Stimulated activated CD8-positive, alpha-beta memory T cell treated with anti-CD3 and anti-CD28 coated beads, Interleukin-4, amount 100 ng/mL, for 4 hours (primary cell): ENCODE data around the gene TM6SF1.
"Not testable (repeated sequence)": the region's sequence is repeated elsewhere in the genome, so short reads cannot be mapped to it uniquely, and the experiment has no call there.

Experiments
- DNase-seq, 2 donors: peaks; one replicate each; pipeline ENCODE4 v3.0.0-alpha.2; 2020; ENCODE audit warnings: low read depth in 2 of 2, low spot score in 1 of 2

The TM6SF1 gene

DNA sequence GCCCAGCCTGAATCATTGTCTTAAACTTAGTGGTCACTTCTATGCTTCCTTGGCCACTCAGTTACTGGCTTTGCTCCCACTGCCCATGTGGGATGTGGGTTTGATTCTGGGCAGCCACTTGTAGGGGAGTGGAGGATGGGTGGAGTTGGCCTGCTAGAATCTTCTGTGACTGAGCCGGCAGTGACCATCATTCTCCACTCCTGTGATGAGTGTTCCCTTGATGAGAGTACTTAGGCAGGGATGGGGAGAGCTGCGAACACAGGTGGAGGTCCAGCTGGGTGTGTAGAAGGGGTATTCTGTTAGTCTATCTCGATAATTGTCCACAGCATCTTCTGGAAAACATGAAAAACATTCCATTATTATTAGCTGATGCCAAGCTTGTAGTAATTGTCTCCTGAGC lies 8.0 kb downstream of the TM6SF1 start:
- no peak for DNase-seq

DNA sequence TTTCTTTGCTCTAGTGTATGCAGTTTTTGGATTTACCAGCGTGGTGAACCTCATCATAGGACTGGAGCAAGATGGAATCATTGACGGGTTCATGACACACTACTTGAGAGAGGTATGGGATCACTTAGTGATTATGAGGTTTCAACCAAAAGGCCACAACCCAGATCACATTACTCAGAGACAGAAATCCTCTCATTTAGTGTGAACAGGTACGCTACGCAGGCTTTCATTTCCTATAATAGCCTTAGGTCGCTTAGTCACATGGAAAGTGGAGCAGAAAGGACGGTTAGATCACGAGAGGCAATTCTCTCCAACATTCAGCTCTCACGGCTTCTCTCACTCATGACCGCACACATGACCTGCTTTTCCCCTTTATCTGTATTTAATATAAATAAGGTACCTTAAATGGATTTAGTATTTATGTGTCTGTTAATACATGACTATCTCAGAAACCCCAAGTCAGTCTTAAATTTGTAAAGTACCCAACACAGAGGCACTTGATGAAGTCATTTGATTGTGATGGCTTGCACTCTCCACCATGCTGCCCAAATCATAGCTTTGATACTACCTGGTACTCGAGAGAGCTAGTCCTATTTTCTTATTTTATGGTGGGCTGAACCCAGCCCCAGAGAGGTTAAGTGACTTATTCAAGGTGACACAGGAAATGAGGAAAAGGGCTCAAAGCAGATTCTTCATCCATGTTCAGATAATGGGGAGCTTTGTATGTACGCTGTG lies 8.6 kb downstream of the TM6SF1 start:
- DNase-seq = no peak

DNA sequence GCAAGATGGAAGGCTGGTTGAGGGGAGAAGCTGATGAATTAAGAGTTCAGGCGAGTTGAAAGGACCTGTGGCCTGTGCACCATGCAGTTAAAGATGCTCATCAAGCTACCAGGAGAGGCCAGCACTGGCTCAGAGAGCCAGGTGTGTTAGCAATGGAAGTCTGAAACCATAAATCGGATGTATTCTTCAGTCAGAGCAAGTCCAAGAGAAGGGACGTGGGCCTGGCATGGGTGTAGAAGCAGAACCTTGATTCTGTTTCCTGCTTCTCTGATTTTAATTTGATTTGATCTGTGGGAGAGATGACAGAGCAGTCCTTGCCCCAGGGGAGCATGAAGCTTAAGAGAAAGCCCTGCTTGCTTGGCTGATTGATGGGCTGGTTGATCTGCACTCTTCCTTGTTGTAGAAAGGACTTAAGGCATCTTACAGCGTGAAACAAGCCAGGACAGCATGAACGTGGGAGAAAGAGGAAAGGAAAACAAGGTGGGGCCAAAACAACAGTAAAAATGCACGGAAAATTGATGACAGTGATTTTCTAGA lies 10.9 kb downstream of the TM6SF1 start:
- DNase-seq = no peak

DNA sequence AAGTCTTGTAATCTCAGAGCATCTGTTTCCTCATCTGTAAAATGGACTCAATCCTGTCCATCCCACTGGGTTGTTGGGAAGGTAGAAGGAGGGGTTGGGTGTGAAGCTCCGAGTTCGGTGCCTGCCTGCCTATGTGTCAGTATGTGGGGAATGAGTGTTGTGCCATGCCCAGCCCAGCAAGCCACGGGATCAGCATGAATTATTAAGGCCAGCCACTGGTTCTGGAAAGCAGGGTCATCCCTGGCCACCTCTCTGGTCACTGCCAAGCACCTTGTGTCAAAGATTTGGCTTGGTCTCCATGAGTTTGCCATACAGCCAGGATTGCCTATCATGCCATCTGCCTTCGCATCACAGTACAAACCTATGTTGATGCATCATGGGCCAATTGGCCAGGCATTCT lies 11.5 kb downstream of the TM6SF1 start:
- DNase-seq = no peak

DNA sequence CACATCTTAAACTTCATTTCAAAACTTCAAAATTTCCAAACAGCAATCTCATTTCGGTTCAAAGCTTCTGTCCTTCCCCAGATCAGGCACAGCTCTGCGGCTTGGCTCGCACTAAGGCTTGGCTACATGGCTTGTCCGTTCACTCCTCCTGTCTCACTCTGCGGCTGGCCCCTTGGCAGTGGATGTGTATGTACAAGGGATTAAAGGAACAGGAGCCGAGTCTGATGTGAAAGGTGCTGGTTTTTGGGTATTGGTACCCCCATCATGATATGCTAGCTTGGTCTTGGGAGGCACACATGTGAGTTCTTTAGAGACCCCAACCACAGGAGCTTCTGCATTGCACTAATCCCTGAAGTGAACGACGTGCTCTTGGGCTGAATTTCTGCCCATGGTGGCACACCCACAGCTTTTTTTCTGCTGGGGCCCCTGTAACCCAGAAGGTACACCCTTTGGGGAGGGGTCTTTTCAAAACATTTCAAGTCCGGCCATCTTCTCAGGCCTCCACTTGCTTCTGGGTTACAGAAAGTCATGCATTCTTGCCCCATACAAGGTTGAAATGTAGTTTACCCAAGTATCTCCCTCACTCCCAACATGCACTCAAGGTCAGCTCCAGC lies 12.6 kb downstream of the TM6SF1 start:
- DNase-seq = no peak

DNA sequence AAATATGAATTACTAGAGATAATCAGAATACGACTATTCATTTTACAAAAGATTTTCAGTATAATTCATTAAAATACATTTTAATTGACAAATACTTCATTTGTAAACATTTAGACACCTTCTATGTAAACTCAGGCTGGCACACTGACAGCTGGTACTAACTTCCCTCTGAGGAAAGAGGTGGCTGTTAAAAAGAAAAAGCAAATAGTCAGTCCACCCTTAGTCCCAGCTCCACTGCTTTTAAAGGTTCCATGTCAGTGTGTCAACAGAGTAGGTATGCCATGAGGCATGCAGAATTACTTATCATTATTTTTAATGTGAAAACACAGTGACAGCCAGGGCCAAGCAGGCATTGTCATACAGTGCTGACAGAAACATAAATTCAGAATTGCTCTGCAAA lies 16.1 kb downstream of the TM6SF1 start:
- DNase-seq = no peak

DNA sequence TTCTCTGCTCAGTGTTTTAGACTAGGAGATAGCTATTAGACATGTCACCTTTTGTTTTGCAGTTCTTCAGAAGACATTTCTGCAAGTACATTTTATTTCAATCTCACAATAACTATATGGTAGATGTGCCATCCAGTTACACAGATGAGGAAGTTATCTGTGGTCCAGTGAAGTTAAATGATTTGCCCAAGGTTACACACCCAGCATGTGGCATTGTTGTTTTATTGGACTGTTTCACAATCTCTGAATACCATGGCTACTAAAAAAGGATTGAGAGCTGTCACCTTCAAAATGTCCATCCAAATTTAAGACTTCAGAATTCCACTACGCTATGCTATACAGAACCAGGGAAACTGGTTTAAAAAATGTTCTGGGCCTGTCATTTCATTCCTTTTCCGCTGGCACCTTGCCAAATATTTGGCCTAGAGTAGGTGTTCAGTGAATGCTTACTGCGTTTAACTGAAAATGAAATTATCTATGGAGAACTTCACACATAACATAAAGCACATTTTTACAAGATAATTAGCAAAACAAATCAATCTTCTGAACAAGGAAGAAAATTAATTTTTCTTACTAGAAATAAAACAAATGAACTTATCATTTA lies 20.2 kb downstream of the TM6SF1 start:
- DNase-seq = no peak

DNA sequence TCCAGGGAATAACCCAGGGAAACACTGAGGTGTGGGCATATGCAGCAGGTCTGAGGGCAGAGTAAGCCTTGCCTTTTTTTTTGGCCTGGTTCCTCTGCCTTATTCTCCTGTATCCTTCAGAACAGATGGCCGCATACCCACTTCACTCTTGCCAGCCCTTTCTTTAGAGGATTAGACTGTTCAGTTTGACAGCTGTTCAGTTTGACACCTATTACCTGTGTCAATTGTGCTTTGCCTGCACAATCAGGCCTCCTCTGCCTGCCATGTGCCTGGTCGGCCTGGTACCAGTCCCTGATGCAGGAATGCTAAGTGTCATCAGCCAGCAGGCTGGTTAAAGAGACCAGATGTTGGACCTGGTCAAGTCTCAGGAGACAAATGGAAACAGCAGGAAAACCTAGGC lies 22.3 kb downstream of the TM6SF1 start:
- DNase-seq = no peak

DNA sequence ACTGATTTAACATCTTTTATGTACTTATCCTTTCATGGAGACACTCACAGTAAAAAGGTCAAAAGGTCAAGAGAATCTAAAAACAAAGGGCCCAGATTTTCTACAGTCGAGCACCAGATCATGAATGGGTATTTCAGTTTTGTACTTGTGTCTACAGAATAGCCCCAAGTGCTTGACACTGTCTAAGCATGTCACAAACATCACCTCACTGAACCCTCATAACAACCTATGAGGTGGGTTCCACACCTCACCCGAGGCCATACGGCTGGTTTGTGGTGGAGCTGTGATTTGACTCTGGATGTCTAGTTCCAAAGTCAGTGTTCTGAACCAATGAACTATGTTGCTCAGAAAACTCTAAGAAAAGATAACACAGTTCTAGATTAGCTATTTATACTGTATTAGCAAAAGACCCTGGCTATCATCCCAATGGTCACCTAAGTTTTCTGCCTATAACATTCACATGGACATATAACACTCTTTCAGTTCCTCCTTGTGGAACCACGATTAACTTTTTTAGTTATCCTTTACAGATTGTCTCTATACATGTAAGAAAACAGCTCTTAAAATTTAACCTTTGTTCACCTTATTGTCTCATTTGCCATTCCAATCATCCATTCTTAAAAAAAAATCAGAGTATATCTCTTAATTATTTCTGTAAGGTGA lies 25.5 kb downstream of the TM6SF1 start:
- DNase-seq = no peak

DNA sequence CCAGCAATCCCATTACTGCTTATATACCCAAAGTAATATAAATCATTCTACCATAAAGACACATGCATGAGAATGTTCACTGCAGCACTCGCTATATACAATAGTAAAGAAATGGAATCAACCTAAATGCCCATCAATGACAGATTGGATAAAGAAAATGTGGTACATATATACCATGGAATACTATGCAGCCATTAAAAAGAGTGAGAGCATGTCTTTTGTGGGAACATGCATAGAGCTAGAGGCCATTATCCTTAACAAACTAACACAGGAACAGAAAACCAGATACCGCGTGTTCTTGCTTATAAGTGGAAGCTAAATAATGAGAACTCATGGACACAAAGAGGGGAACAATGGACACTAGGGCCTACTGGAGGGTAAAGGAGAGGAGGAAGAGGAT lies 34.7 kb downstream of the TM6SF1 start:
- not testable (repeated sequence) for DNase-seq

DNA sequence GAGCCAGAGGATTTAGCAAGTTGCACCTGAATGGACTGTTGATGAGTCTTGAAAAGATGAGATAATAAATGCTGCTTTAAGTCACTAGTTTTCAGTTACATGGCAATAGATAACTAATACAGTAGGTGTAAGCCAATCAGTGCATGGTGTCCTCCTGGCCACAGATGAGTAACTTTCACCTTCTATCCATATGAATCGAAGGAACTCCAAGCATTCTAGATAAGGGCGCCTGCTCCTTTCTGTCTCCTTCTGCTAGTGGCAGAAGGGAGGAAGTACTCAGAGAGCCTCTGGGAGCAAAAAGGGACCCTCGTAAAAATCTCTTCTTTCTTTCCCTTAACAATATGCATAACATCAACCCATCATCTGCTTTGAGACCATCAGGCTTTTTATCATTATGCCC lies 37.3 kb downstream of the TM6SF1 start:
- no peak for DNase-seq

DNA sequence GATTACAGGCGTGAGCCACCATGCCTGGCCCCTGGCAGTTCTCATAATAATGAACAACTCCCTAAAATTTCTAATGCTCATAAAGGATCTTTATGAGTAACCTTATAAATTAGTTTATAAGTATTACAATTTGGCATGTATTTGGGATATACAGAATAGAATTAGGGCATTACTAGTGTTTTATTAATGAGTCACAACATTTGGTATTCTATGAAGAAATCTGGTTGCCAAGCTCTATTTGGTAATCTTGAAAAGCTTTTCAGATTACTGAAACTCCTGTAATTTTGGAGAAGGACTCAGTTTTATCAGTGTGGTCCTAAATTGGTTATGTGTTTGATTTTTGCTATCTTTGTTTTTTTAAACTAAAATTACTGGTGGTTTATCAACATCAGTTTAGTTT lies 45.8 kb downstream of the TM6SF1 start:
- DNase-seq = no peak

DNA sequence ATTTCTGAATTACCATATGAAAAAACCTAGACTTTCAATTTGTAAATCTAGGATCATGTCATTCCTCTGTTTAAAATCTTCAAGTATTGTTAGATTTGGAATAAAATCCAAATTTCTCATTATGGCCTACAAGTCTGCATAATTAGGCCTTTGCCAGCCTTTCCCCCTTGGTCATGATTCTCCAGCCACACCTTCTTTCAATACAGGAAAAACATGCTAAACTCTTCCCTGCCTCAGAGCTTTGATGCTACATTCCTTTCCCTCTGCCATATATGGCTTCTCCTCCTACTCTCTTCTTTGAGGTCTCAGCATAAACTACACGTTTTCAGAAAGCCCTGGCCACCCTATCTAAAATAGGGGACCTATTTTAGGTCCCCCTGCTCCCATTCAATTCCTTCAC lies 48.5 kb downstream of the TM6SF1 start:
- no peak for DNase-seq

DNA sequence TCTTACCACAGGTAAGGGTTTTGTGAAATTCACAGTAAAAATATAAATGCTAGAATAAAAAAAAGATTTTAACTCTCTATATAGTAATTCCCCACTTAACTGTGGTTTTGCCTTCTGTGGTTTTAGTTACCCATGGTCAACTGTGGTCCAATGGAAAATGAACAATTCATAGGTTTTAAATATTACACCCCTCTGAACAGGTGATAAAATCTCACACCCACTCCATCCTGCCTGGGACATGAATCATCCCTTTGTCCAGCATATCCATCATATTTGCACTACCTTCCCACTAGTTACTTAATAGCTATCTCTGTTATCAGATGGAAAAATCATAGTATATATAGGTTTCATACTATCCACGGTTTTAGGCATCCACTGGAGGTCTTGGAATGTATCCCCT lies 50.9 kb downstream of the TM6SF1 start:
- DNase-seq = no peak

DNA sequence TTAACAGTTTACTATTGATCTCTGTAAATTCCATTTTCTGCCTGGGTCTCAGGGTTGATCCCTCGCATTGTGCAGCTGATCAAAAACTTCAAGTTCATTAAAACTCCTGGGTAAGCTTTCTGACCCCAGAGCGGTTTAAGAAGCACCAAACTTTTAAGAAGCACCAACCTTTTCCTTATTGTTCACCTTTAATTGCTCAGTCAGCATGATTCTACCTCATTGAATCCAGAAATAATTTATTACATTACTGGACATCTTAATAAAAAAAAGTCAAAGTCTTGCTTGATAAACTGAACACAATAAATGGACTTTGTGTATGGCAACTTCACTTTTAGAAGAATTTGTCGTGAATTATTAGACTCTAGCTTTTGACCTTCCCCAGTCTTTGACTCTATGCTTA lies 53.3 kb downstream of the TM6SF1 start:
- DNase-seq = no peak

DNA sequence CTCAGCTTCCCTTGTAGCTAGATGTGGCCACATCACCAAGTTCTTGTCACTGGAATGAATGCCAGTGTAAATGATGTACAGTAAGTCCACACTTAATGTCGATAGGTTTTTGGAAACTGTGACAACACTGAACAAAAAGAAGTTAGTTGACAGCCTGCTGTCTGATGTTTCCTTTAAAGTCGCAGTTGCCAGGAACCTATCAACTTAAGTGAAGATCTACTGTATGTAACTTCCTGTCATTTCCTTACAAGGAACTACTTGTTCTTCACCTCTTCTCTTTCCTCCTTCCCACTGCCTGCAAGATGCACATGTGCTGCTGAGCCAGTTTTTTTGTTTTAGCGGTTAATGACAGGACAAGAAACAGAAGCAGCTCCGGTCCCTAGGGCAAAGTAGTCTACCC lies 55.6 kb downstream of the TM6SF1 start:
- DNase-seq = no peak

DNA sequence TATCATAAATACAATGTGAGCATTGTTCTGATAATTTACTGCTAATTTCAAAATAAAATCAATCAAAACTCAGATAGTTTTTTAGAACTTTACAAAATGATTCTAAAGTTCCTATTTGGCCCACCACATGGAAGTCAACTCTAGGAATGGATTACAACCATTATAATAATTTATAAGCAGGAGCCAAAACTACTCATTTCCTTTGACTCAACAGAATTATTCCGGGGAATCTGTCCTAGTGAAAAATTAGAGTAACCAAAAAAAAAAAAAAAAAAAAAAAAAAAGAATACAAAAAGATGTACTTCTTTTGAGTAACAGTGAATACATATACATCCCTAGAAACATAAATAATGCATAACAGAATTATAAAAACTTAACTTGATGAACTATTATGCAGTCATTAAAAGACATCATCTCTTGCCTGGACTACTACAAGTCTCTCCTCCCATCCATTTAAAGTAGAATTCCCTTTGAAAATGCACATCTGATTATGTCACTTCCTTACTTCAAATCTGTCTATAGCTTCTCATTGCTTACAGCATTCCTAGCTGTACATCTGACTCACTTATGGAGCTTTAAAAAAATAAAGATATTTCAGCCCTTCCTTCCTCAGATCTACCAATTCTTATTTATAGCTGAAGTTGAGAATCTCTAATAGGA lies 56.8 kb downstream of the TM6SF1 start:
- DNase-seq = no peak

DNA sequence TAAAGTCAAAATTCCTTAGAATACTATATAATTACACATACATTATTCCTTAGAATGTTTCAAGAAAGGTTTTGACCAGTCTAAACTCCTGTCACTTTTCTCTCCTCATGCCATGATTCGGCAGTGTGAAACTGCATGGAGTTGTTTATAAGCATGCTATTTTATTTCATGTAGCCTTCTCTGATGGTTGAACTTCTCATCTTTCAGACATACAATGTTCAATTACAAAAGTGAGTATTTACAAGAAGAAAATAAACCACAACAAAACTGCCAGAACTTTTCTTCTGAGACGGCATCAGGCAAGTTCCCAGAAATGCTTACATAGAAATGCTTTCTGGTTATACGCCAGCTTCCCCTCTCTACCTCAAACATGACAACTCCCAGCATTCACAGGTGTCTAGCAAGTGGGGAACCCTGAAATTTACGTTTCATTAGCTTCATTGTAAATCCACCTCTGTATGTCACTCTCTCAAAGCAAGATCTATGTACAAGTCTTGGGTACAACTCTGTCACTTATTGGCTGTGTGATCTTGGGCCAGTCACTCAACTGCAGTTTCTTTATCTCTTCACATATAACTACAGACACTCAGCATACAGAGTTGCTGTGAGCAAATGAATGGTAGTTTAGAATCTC lies 57.4 kb downstream of the TM6SF1 start:
- no peak for DNase-seq

DNA sequence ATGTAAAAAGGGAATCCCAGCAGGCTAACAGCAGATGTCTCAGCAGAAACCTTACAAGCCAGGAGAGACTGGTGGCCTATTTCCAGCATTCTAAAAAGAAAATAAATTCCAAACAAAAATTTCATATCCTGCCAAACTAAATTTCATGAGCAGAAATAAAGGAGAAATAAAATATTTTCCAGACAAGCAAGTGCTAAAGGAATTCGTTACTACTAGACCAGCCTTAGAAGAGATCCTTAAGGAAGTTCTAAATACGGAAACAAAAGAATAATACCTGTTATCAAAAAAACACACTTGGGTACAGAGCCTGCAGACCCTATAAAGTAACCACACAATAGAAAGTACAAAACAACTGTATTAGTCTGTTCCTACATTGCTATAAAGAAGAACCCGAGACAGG lies 58.8 kb downstream of the TM6SF1 start:
- DNase-seq = no peak

DNA sequence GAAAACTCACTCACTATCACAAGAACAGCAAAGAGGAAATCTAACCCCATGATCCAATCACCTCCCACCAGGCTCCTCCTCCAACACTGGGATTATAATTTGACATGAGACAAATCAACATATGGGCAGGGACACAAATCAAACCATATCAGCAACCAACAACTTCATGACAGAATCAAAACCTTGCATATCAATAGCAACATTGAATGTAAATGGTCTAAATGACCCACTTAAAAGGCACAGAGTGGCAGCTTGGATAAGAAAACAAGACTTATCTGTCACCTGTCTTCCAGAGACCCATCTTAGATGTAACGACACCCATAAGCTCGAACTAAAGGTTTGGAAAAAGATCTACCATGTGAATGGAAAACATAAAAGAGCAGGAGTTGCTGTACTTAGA lies 59.4 kb downstream of the TM6SF1 start:
- no peak for DNase-seq

DNA sequence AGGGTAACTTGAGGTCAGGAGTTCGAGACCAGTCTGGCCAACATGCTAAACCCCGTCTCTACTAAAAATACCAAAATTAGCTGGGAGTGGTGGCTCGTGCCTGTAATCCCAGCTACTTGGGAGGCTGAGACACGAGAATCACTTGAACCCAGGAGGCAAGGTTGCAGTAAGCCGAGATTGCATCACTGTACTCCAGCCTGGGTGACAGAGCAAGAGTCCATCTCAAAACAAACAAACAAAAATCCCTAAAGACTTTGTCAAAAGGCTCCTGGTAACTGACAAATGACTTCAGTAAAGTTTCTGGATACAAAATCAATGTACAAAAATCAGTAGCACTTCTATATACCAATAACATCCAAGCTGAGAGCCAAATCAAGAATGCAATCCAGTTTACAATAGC lies 62.1 kb downstream of the TM6SF1 start:
- not testable (repeated sequence) for DNase-seq
